GM18511 (cell line): ENCODE measurements around the gene ITPR2.
"Not testable (repeated sequence)": the region's sequence is repeated elsewhere in the genome, so short reads cannot be mapped to it uniquely, and the experiment has no call there.

Experiments
- ATAC-seq: cut with Tn5 transposase; IDR thresholded peaks from one replicate; pipeline ENCODE4 v1.9.1; 2021; ENCODE audit warnings: mild to moderate bottlenecking, moderate library complexity; ENCODE audit not compliant: unreplicated experiment

Gene ITPR2

GRCh38 chr12:26683443-26683842, 149.6 kb downstream of the ITPR2 start:
- ATAC-seq, result no peak

GRCh38 chr12:26680727-26681455, 152.1 kb downstream of the ITPR2 start:
- no peak for ATAC-seq

- no peak for ATAC-seq
Measured at GRCh38 chr12:26678697-26679660, 154.0 kb downstream of the ITPR2 start.

- not testable (repeated sequence) for ATAC-seq
Measured at GRCh38 chr12:26671487-26671886, 161.5 kb downstream of the ITPR2 start.

GRCh38 chr12:26668847-26669246, 164.1 kb downstream of the ITPR2 start:
- no peak for ATAC-seq

GRCh38 chr12:26668230-26668629, 164.8 kb downstream of the ITPR2 start:
- no peak for ATAC-seq

GRCh38 chr12:26666286-26666685, 166.7 kb downstream of the ITPR2 start:
- ATAC-seq, result no peak

GRCh38 chr12:26661399-26661798, 171.6 kb downstream of the ITPR2 start:
- ATAC-seq, result no peak

- no peak for ATAC-seq
Measured at GRCh38 chr12:26659930-26660329, 173.1 kb downstream of the ITPR2 start.

GRCh38 chr12:26658991-26659390, 174.0 kb downstream of the ITPR2 start:
- ATAC-seq, result no peak

- ATAC-seq, result no peak
Measured at GRCh38 chr12:26654623-26655022, 178.4 kb downstream of the ITPR2 start.

GRCh38 chr12:26651566-26652188, 181.3 kb downstream of the ITPR2 start:
- ATAC-seq, result no peak

- ATAC-seq, result no peak
Measured at GRCh38 chr12:26651036-26651435, 182.0 kb downstream of the ITPR2 start.

GRCh38 chr12:26648999-26649398, 184.0 kb downstream of the ITPR2 start:
- ATAC-seq, result no peak

- no peak for ATAC-seq
Measured at GRCh38 chr12:26648584-26648983, 184.4 kb downstream of the ITPR2 start.

- ATAC-seq, result no peak
Measured at GRCh38 chr12:26648066-26648465, 184.9 kb downstream of the ITPR2 start.

- ATAC-seq, result no peak
Measured at GRCh38 chr12:26647088-26647487, 185.9 kb downstream of the ITPR2 start.

GRCh38 chr12:26646571-26646970, 186.4 kb downstream of the ITPR2 start:
- no peak for ATAC-seq

GRCh38 chr12:26644376-26644775, 188.6 kb downstream of the ITPR2 start:
- ATAC-seq, result not testable (repeated sequence)

GRCh38 chr12:26643532-26644315, 189.3 kb downstream of the ITPR2 start:
- ATAC-seq, result no peak

GRCh38 chr12:26642361-26642760, 190.6 kb downstream of the ITPR2 start:
- ATAC-seq, result no peak
